Neuronal stem cell (in vitro differentiated cells): ENCODE results near the gene C8G.

Experiments used
- DNase-seq: peaks from one replicate; pipeline ENCODE4 v3.0.0-alpha.2; 2013; ENCODE audit warnings: low spot score
- H2AFZ ChIP-seq: one replicate; pipeline ENCODE4 v1.6.1; 2013; ENCODE audit warnings: mild to moderate bottlenecking, low read length, inconsistent platforms
- H2AK5ac ChIP-seq: 2 replicates; pipeline ENCODE4 v1.6.1; 2013; ENCODE audit warnings: low read depth, mild to moderate bottlenecking, inconsistent platforms, low read length, moderate library complexity, mixed read lengths
- H2BK120ac ChIP-seq: 2 replicates; pipeline ENCODE4 v1.6.1; 2013; ENCODE audit warnings: low read depth, mild to moderate bottlenecking, inconsistent platforms, low read length, moderate library complexity, mixed read lengths
- H2BK12ac ChIP-seq: one replicate; pipeline ENCODE4 v1.6.1; 2013; ENCODE audit warnings: low read length, inconsistent platforms
- H2BK15ac ChIP-seq: 2 replicates; pipeline ENCODE4 v1.6.1; 2013; ENCODE audit warnings: mild to moderate bottlenecking, low read length, inconsistent platforms, mixed read lengths
- H2BK5ac ChIP-seq: one replicate; pipeline ENCODE4 v1.6.1; 2013; ENCODE audit warnings: inconsistent platforms, mild to moderate bottlenecking, low read length, moderate library complexity
- H3K14ac ChIP-seq: one replicate; pipeline ENCODE4 v1.6.1; 2013; ENCODE audit warnings: low read length, inconsistent platforms
- H3K18ac ChIP-seq: 2 replicates; pipeline ENCODE4 v1.6.1; 2013; ENCODE audit warnings: low read length, inconsistent platforms
- H3K23ac ChIP-seq: 2 replicates; pipeline ENCODE4 v1.6.1; 2013; ENCODE audit warnings: low read depth, mild to moderate bottlenecking, mixed read lengths, low read length, inconsistent platforms; ENCODE audit not compliant: poor library complexity
- H3K27ac ChIP-seq: replicated peaks from 3 replicates; pipeline ENCODE4 v1.5.1; 2013; ENCODE audit warnings: low read length, inconsistent platforms
- H3K27me3 ChIP-seq, 3 experiments: 2 replicates each; pipeline ENCODE4 v1.6.1; 2013; ENCODE audit warnings: low read length in 3 of 3, mild to moderate bottlenecking in 2 of 3, inconsistent platforms in 1 of 3, low read depth in 1 of 3, mixed read lengths in 1 of 3, moderate library complexity in 1 of 3; ENCODE audit not compliant: control insufficient read depth in 3 of 3, insufficient read depth in 3 of 3
- H3K36me3 ChIP-seq, 2 donors: replicated peaks in 1 of 2; 2 replicates each; pipeline ENCODE4 v1.6.1; 2013; ENCODE audit warnings: low read length in 2 of 2; ENCODE audit not compliant: control insufficient read depth in 2 of 2, insufficient read depth in 2 of 2
- H3K4ac ChIP-seq: 2 replicates; pipeline ENCODE4 v1.6.1; 2013; ENCODE audit warnings: inconsistent platforms, mild to moderate bottlenecking, low read length, moderate library complexity
- H3K4me1 ChIP-seq, 2 donors: 1 replicate in 1 of 2; 2 replicates in 1 of 2; pipeline ENCODE4 v1.6.1; 2013; ENCODE audit warnings: low read length in 2 of 2, low read depth in 1 of 2; ENCODE audit not compliant: control insufficient read depth in 2 of 2, insufficient read depth in 1 of 2
- H3K4me2 ChIP-seq: one replicate; pipeline ENCODE4 v1.6.1; 2013; ENCODE audit warnings: mild to moderate bottlenecking, low read length, inconsistent platforms; ENCODE audit not compliant: insufficient read depth, poor library complexity, severe bottlenecking
- H3K4me3 ChIP-seq, 2 donors: 2 replicates each; pipeline ENCODE4 v1.5.1; 2013; ENCODE audit warnings: low read length in 2 of 2, mild to moderate bottlenecking in 2 of 2, inconsistent platforms in 1 of 2, moderate library complexity in 1 of 2
- H3K79me1 ChIP-seq: one replicate; pipeline ENCODE4 v1.6.1; 2013; ENCODE audit warnings: low read depth, mild to moderate bottlenecking, inconsistent platforms, low read length, moderate library complexity
- H3K9ac ChIP-seq: one replicate; pipeline ENCODE4 v1.6.1; 2013; ENCODE audit warnings: mild to moderate bottlenecking, low read depth, low read length, inconsistent platforms; ENCODE audit not compliant: poor library complexity
- H3K9me3 ChIP-seq, 2 donors: replicated peaks in 1 of 2; 2 replicates each; pipeline versions ENCODE3 to v1.6.1; 2013; ENCODE audit warnings: low read length in 2 of 2, mild to moderate bottlenecking in 2 of 2, inconsistent platforms in 1 of 2, low read depth in 1 of 2, mixed read lengths in 1 of 2, moderate library complexity in 1 of 2; ENCODE audit not compliant: control insufficient read depth in 2 of 2, insufficient read depth in 1 of 2
- H4K8ac ChIP-seq: one replicate; pipeline ENCODE4 v1.6.1; 2013; ENCODE audit warnings: low read depth, mild to moderate bottlenecking, inconsistent platforms, low read length, moderate library complexity
- H4K91ac ChIP-seq: one replicate; pipeline ENCODE4 v1.6.1; 2013; ENCODE audit warnings: low read length, low read depth, mild to moderate bottlenecking, inconsistent platforms; ENCODE audit not compliant: poor library complexity
- WGBS, 2 donors: extraction: QIAGEN DNeasy Blood & Tissue Kit; methylation state at CpG; one replicate each; pipeline ENCODE4 v1.1.7; 2013; ENCODE audit warnings: missing lambda C conversion rate in 2 of 2, mixed read lengths in 1 of 2; ENCODE audit not compliant: insufficient read length in 2 of 2, insufficient replicate concordance in 1 of 2; ENCODE audit errors: extremely low coverage in 2 of 2; 5-methylcytosine and 5-hydroxymethylcytosine counted together

The C8G gene

GRCh38 chr9:136952876-136953770, 8.1 kb downstream of the C8G start:
- Histone ChIP-seq H3K14ac (no peak overlapping the region), H3K27me3 (peaks cover 0 to 13% (median 0%) of the 10 kb centered on the region in 3 experiments), H3K9me3 (no peaks in the 10 kb centered on the region), H3K23ac (peak overlapping the region; percentile 43), H3K9ac (no peak overlapping the region), H2AFZ (no peak overlapping the region), H3K79me1 (no peaks in the 10 kb centered on the region), H3K4me2 (no peak overlapping the region), H3K4ac (no peak overlapping the region), H2BK15ac (peak overlapping the region; percentile 75), H2AK5ac (peak overlapping the region; percentile 90), H2BK5ac (peak overlapping the region; percentile 87), H3K27ac (no peak overlapping the region), H4K8ac (no peak overlapping the region), H3K18ac (no peak overlapping the region), H2BK120ac (no peak overlapping the region), H2BK12ac (peak overlapping the region; percentile 73), H3K36me3 (no peaks in the 10 kb centered on the region), H3K4me3 (no peak overlapping the region), H4K91ac (no peak overlapping the region), H3K4me1 (peaks cover 11 to 16% of the 10 kb centered on the region in 2 donors)
- DNase-seq = no peak
- WGBS, 2 donors = no CpG with 5 or more reads among the region's 44 CpGs

DNA sequence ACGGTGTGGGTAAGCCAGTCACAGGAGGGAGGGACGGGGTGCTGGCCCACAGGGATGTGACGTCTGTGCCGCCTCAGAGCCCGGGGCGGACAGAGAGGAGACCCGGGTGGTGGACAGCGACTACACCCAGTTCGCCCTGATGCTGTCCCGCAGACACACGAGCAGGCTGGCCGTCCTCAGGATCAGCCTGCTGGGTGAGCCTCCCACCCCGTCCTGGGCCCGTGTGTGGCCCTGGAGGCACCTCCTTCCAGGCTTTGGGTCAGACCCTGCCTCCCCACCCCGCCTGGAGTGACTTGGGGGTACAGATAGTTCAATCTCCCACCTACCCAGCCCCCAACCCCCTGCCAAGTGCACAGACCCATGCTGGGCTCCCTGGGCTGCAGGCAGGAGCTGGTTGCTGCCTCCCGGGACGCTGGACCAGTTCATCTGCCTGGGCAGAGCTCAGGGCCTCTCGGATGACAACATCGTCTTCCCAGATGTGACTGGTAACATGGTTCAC, 8.8 kb downstream of the C8G start:
- Histone ChIP-seq H4K8ac (no peak overlapping the region), H2BK15ac (peak overlapping the region; percentile 43), H4K91ac (no peak overlapping the region), H3K27me3 (peaks cover 0 to 13% (median 0%) of the 10 kb centered on the region in 3 experiments), H2AFZ (no peak overlapping the region), H2AK5ac (peak overlapping the region; percentile 90), H3K36me3 (no peaks in the 10 kb centered on the region), H3K23ac (peak overlapping the region; percentile 43), H3K18ac (peak overlapping the region; percentile 38), H3K4ac (no peak overlapping the region), H3K9me3 (no peaks in the 10 kb centered on the region), H3K4me2 (no peak overlapping the region), H3K4me3 (peak overlapping the region in 1 of 2 donors; percentile 12), H3K27ac (no peak overlapping the region), H2BK12ac (peak overlapping the region; percentile 2), H2BK5ac (peak overlapping the region; percentile 87), H3K14ac (no peak overlapping the region), H3K79me1 (peaks cover 2% of the 10 kb centered on the region), H3K9ac (peak overlapping the region; percentile 3), H3K4me1 (peaks cover 11 to 16% of the 10 kb centered on the region in 2 donors), H2BK120ac (no peak overlapping the region)
- WGBS, 2 donors = no CpG with 5 or more reads among the region's 19 CpGs
- no peak for DNase-seq

GRCh38 chr9:136954270-136955083, 9.4 kb downstream of the C8G start:
- Histone ChIP-seq H3K4me3 (peak overlapping the region in 1 of 2 donors; percentile 3), H2BK15ac (peak overlapping the region; percentile 99), H2AFZ (no peak overlapping the region), H3K4me1 (peaks cover 9 to 14% of the 10 kb centered on the region in 2 donors), H3K9ac (peak overlapping the region; percentile 38), H3K36me3 (no peaks in the 10 kb centered on the region), H2AK5ac (peak overlapping the region; percentile 94), H2BK120ac (no peak overlapping the region), H3K9me3 (no peaks in the 10 kb centered on the region), H3K14ac (peak overlapping the region; percentile 56), H4K8ac (peak overlapping the region; percentile 48), H2BK12ac (no peak overlapping the region), H3K18ac (peak overlapping the region; percentile 38), H2BK5ac (peak overlapping the region; percentile 87), H3K79me1 (peaks cover 2% of the 10 kb centered on the region), H3K27me3 (peaks cover 0 to 14% (median 0%) of the 10 kb centered on the region in 3 experiments), H3K27ac (no peak overlapping the region), H3K4me2 (no peak overlapping the region), H3K4ac (peak overlapping the region; percentile 6), H4K91ac (no peak overlapping the region), H3K23ac (peak overlapping the region; percentile 93)
- no CpG with 5 or more reads among the region's 25 CpGs for WGBS, 2 donors
- no peak for DNase-seq
